IPS DF 4.7 (cell line): Measurements from ENCODE around the gene TBX2.

Experiments used
- DNase-seq: peaks from one replicate; pipeline ENCODE4 v3.0.0-alpha.2; 2013; ENCODE audit warnings: low spot score; ENCODE audit errors: extremely low read depth

TBX2 gene

DNA sequence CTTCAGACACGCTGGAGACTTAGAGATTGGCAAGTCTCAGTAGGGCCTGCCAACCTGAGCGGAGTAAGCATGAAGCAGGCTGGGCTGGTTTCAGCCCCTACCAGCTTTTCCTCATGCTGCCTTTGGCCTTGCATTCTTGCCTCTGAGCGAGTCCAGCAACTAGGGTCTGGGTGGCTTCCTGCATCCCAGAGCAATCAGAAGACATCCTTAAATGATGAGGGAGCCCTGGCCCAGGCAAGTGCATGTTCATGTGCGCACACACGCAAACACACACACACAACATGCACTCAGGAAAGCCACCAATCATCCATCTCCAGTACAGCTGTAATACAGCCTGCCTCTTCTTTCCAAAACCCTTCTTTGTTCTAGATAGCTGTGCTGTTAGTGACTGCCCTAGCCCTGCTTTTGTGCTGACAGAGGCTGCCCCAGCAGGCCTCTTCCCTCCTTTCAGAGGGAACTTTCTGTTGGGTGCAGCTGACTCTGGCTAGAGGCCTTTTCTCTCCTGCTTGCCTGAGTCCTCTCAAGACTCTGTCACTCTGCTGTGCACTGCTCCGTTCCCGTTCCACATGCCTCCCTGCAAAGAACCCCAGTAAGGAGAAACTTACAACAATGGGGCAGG, 30.7 kb upstream of the TBX2 start:
- DNase-seq: no peak

DNA sequence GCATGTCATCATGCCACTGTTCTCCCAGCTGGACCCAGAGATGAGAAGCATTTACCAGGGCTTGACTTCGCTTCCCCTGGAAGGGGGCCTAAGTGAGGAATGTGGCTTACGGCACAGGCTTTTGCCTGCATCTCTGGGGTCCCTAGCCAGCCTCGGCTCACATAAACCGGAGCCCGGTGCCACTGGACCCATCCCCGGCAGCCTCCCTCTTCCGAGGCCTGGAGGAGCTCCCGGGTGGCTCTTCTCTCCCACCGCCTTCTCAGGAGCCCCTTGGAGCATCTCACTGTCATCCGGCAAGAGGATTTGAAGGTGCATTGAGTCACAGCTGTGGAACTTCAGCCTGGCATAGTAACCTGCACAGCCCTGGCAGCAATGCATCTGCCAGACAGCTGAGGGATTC, 29.9 kb upstream of the TBX2 start:
- no peak for DNase-seq

DNA sequence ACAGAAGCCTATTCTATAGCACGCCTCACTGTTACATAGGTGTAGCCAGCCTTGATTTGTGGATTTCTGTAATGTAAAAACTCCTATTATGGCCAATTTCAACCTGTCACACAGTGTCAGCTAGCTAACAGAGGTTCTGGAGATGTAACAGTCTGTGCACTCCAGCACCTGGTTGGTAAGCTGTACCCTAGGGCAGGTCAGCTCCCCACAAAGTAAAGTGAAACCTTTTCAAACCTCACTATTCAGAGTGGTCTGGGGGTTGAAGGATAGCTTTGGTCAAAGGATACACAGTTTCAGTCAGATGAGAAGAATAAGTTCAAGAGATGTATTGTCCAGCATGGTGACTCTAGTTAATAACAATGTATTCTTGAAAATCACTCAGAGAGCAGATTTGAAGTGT, 28.5 kb upstream of the TBX2 start:
- no peak for DNase-seq

DNA sequence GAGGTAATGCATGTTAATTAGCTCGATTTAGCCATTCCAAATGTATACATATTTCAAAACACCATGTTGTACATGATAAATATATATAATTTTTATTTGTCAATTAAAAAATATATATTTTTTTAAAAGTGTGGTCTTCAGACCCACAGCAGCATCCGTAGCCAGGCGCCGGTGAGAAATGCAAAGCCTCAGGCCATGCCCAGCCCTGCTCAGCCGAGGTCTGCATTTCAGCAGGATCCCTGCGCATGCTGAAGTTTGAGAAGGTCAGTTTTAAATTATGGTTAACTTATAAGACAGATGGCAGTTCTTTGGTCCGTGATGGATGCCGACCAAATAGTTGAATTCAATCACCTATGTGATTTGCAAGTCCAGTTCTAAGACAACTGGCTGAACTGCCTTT, 28.0 kb upstream of the TBX2 start:
- no peak for DNase-seq

DNA sequence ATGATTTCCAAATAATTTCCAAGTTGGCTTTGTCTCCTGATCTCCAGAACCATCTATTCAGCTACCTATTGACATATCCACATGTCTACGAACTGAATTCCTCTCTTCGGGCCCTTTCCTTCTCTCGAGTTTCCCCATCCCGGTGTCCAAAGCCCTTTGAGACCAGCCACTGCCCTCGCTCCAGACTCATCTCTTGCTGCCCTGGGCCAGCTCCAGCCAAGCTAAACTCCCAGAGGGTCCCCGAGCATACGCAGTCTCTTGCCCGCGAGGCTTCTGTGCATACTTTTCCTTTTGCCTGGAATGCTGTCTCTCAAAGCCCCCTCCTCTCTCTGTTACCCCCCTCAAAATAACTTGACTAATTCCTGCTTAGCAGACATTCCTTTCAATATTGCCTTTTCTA, 27.2 kb upstream of the TBX2 start:
- DNase-seq: no peak

DNA sequence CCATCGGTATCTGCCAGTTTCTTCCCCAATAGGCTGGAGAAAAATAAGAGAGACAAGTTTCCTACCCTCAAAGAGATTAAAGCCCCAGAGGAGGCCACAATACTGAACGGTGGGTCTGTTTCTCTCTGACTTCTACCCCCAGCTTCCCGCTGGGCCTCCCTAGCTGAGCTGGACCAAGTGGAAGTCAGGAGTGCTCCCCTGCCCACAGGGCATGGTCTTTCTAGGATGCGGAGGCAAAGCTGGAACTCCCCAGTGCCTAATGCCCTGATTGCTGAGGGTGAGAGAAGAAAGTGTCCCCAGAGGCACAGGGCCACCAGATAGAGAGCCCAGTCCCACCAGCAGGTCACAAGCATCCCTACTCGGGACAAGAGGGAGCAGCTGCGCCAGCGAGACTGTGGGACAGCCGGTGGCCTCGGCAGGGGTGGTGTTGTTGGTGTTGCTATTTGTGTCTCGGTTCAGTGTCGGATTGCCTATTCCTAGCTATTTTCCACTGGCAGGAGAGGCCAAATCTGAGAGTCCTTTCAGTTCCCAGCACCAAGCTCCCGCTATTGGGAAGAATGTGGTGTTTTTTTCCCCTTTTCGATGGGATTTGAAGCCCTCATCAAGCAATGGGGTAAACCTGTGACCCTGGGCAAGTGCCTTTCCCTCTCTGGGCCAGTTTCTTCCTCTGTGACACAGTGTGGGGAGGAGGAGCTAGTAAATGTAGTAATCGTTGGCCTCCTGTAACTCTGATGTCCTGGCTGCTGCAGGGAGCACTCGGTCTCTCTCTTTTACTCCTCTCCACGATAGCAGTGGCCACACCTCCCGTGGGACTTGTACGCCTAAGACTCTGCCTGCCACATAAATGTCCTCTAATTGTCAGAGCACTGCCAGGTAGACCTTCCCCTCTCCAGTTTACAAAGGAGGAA, 22.5 kb upstream of the TBX2 start:
- DNase-seq: no peak

DNA sequence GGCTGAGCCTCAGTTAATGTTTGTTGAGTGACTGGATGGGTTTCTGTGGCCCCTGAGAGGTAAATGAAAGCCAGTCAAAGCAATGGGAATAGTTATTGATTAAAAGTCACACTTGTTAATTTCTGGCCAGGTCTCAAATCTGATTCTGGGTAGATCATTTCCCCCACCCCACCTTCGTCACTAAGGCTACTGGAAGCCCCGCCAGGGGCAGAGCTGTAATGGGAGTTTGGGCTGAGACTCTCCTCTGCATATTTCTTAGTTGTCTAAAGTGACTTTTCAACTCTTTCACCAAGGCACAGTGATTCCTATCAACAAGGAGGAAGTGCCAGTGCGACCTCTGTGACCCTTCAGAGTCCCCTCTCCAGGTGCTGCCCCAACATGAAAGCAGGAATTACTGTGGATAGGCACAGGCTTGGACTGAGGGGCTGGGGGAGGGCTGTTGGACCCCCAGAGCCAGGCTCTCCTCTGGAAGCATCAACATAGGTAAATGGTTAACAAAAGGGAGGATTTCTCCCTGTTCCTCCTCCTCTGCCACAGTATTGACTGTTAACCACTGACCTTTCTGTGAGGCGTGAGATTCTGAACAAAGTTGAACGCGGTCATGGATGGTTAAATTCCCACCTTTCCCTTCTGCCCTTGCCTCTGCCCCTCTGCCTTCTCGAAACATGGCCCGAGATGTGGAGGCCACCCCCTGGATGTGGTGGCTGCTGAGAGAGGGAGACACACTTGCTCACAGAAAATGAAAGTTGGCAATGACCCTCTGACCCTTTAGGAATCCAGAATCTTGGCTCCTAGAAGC, 20.8 kb upstream of the TBX2 start:
- DNase-seq: no peak

DNA sequence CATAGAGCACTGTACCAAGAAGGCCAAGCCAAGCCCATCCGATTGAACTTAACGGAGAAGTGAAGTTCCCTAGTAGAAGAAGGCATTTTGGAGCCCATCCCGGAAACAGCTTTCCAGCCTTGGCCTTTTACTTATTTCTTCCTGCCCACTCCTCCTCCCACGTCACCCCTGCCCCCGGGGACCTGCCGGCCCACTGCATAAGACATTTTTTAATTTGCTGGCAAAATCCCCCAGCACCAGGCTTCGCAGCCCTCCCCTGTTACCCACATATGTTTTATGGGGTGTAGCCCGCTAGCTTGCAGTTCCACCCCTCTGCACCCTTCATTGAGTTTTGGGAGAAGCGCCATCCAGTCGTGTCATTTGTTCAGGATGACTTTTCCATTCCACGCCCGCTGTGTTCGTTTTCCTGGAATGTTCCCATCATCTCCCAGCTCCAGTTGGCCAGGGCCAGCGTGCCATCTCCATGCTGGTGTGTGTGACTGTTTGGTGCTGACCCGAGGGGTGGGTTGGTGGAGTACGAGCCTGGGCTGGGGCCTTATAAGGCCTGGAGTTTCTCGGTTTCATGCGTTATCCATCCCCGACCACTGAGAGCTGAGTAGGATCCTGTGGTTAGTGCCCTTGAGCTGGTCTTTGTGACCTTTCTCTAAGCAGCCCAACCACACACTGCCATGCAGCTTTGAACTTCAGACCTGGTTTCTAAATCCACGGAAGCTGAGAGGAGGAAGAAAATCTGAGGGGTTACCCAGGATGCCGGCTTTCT, 20.0 kb upstream of the TBX2 start:
- DNase-seq: no peak

DNA sequence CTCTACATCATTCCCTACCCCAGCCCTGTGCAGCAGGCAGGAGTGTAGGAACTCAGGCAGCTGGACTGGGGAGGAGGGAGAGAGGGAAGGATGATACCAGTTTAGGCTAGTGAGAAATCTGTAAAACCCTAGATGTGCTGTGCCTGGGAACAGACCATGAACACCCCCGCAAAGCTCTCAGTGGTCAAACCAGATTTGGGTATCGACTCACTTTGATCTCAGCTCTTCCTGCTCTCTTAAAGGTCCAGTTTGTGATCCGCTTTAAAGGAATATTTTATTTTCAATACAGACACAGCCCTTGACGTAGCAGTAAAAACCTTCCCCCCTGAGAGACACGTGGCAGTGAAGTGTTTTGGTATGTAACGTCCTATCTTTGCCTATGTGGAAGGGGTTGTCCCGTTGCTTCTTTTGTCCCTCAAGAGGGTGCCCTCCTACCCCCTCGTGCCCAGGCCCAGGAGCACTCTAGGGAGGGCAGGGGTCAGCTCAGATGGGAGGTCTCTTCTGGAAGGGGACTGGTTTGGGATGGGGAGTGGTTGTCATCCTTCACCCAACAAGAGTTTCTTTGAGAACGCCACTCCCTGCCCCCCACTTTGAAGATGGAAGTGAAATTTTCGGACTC, 19.3 kb upstream of the TBX2 start:
- no peak for DNase-seq

DNA sequence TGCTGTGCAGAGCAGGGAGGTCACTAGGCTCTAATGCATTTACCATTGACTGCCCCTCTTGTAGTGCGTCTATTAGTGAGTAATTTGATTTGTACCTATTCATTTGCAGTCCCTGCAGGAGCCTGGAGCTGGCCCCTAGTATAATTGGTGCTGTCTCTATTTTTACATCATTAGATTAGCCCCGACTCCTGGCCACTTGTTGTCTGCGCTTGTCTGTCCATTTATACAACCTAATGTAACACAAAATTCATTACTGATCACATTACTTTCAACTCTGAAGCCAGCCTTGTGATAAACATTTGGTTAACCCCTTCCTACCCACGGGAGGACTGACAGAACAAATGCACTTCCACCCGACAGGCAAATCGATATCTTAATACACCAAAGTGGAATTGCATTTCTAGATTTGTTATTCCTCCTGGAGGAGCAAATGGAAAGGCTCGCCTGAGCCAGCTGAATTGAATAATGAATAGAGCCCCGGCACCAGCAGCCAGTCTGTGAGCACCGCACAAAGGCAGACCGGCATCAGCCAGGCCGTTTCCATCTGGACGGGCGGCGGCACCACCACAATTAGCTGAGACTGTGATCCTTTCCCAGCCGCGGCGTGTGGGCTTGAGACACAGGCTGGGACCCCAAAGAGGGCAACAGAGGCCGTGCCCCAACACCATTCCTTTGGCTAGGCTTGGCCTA, 18.7 kb upstream of the TBX2 start:
- no peak for DNase-seq

DNA sequence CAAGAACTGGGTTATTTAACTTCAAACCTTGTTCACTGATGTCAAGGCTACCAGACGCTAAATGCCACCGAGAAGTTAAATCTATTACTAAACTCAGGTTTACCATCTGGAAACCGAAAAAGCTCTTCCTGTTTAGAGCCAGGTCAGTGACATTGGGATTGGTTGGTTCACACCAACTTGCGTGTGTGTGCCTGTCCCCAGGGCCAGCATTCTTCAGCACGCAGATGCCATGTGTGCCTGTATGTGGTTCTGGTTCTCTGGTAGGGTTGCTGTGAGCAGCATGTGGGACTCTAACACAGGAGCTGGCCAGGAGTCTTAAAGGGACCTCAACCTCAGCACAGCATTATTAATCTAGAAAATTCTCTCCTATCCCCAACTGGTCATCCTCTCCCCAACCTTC, 18.1 kb upstream of the TBX2 start:
- no peak for DNase-seq

DNA sequence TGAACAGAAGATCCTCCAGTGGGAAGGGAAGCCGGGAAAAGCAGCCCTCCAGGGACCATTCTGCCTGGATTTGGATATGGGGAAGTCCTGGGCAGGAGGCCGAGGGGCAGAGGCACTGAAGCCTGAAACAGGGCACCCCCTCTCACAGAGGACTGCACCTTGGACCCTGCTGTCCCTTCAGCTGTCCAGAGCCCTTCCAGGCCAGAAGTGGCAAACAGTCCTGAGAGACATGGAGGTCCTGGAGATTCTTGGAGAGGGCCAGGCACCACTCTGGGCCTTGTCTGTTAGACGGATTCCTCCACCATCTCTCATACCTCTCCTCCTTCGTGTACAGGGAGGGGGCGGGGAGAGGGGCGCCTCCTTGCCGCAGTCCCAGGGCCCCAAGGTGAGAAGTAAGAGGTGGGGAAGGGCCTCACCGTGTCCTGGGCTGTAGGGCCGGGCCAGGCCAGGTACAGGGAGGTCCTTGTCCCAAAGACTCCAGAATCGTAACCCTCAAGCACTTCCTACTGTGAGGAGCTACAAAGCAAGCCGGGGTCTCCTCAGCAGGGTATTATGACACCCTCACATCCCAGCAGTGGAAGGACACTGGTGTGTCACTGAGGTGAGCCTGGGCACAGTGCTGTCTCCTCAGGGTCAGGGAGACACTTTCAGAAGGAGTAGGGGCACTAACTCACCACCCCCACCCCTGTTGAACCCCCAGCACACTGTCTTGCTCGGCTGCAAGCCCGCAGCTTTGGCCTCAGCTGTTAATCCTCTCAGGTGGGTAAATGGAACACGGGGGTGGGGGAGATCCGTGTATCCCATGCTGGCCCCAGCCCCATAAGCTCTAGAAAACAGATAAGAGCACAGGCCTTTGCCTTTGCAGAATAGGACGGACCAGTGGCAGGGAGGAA, 16.6 kb upstream of the TBX2 start:
- DNase-seq: no peak

DNA sequence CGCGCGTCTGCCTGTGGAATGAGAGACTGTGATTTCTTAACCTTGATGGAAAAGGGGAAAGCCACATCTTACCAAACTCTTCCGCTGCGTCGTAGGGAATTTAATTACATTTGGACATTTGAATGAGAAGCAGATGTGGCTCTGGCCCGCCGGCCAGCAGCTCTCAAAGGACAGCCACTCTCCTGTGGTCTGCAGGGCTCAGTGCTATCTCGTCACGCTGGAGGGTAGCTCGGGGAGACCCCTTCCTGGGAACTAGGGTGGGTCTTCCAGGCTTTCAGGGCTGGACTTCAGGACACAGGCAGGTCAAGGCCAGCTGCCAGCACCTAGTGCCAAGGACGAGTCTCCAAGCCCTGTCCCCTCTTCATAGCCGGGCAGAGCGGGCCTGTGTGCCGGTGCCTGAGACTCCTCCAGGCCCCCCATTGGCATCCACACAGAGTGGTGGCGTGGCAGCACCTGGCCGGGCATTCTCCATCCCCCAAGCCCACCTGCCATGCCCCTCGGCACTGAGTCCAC, 15.9 kb upstream of the TBX2 start:
- no peak for DNase-seq

DNA sequence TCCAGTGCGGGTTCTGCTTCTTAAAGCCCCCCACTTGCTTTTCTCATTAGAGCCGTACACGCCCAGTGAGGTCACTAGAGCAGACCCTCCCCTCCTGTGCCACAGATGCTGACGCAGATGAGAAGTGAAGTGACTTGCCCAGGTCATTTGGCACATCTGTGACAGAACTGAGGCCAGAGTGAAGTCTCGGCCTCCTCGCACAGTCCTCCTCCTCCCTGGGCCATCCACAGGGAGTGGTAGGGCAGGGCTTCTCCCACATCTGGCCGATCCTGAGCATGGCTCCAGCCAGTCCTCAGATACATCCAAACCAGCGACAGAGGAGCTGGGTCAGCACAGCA, 15.3 kb upstream of the TBX2 start:
- DNase-seq: no peak

DNA sequence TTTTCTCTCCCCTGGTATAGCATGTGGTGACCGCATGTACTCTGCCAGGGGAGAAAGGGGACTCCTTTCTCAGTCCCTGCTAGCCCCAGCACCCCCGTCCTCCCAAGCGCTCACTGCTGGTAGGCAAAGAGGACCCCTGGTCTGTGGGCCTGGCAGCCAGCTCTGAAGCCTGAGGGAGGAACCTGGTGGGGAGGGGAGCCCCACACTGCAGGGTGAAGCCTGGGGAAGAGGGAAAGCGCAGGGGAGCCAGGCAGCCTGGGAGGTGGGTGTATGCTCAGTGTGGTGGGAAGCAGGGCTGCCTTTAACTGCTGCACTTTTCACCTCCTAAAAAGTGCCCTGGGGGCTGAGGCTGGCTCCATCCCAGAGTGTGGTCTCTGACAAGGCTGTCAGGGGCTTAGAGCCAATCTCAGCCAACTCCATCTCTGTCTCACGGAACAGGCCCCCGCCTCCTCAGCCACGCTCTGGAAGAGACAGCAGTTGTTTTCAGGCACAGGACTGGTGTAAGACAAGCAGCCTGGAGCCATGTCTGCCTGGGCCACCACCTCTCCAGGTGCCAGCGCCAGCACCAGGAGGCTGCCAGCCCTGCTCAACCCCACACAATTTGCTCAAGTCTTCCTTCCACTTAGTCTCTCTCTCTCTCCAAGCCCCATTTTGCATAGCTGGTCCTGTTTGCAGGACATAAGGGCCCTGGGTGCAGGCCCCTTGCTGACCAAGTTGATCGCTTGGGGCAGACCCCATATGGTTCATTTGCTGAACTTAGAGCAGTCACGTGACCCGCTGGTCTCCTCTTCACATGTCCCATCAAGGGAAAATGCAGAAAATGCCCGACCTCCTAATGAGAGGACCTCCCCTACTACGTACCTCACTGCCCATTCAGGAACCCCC, 14.7 kb upstream of the TBX2 start:
- no peak for DNase-seq

DNA sequence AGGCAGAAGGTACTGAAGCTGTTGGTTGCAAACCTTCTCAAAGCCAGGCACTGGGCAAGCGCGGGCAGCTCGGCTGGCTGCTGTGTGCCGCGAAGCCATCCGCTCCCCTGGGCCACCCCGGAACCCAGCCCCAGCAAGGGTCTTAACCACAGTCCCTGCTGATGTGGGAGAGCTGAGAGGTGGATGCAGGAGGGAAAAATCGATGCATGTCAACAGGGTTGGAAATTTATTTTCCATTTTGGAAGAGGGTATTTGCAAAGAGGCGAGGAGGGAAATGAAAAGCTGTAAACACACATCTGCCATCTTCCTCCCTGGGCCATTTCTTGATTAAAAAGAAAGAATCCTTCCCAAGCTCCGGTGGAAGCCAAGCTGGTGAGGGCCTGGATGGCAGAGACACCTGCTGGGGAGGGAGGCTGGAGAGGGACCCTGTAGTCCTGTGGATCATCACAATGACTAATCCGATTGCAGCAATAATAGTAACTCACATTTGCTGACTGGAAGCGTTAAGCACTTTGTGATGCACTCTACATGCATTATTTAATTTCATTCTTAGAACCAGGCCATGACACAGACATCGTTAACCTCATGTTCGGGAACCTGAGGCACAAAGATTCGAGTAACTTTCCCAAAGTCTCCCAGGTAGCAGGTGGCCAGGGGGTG, 13.9 kb upstream of the TBX2 start:
- no peak for DNase-seq

DNA sequence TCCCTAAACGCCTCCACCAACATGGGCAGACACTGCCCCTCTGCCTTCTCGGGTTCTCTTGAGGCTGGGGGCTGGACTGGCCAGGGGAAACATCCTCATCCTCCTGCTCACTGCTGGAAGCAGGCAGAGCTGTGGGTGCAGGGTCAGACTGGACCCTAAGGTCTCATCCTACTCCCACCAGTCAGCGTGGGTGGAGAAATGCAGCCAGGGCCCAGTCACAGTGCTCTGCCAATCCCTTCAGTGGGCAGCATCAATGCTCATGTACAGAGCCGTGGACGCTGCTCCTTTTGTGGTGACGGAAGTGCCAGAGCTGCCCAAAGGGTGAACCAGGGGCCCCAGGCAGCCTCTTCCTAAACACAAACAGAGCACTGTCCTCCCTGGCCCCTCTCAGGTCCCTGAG, 13.4 kb upstream of the TBX2 start:
- no peak for DNase-seq

DNA sequence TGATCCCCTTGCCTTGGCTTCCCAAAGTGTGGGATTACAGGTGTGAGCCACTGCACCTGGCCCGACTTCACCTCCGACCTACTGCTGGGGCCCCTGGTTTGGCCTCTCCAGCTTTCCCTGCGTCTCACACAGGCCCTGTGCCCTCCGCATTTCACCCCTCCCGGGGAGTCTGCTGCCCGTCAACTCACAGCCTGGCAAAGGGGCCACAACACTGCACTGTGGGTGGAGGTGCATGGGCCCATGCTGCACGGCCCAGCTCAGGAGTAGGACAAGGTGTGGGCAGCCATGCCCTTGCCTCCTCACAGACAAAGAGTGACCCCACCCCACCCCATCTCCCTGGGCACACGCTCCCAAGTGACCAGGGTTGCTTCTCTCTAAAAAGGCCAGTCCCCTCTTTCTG, 12.6 kb upstream of the TBX2 start:
- no peak for DNase-seq
